Mesendoderm (in vitro differentiated cells): ENCODE data around the gene SH2D5.
A peak's percentile ranks its signal among the peaks of the same experiment; 100 is the strongest.

Experiments used
- DNase-seq: peaks from one replicate; pipeline ENCODE4 v3.0.0; 2013
- H2AK5ac ChIP-seq: 2 replicates; pipeline ENCODE4 v1.6.1; 2013; ENCODE audit warnings: low read length, inconsistent platforms
- H2BK120ac ChIP-seq: 2 replicates; pipeline ENCODE4 v1.6.1; 2013; ENCODE audit warnings: low read depth, mild to moderate bottlenecking, low read length, moderate library complexity, mixed read lengths
- H2BK15ac ChIP-seq: replicated peaks from 2 replicates; pipeline ENCODE4 v1.6.1; 2013; ENCODE audit warnings: low read depth, mild to moderate bottlenecking, moderate library complexity
- H2BK5ac ChIP-seq: 2 replicates; pipeline ENCODE4 v1.6.1; 2013; ENCODE audit warnings: low read length, inconsistent platforms
- H3K18ac ChIP-seq: 2 replicates; pipeline ENCODE4 v1.6.1; 2013; ENCODE audit warnings: mild to moderate bottlenecking, low read length, mixed read lengths
- H3K23ac ChIP-seq: one replicate; pipeline ENCODE4 v1.6.1; 2013; ENCODE audit warnings: low read length
- H3K27ac ChIP-seq: 2 replicates; pipeline ENCODE4 v1.5.1; 2013; ENCODE audit warnings: low read depth, mild to moderate bottlenecking, inconsistent platforms, low read length, moderate library complexity
- H3K27me3 ChIP-seq: 2 replicates; pipeline ENCODE4 v1.6.1; 2013; ENCODE audit warnings: low read length, control low read depth, mild to moderate bottlenecking, inconsistent platforms; ENCODE audit not compliant: insufficient read depth, poor library complexity
- H3K36me3 ChIP-seq: 2 replicates; pipeline ENCODE4 v1.6.1; 2013; ENCODE audit warnings: low read length, inconsistent platforms; ENCODE audit not compliant: control insufficient read depth, insufficient read depth
- H3K4ac ChIP-seq: one replicate; pipeline ENCODE4 v1.6.1; 2013; ENCODE audit warnings: low read depth, mild to moderate bottlenecking, low read length, moderate library complexity
- H3K4me1 ChIP-seq: 2 replicates; pipeline ENCODE4 v1.6.1; 2013; ENCODE audit warnings: low read depth, low read length, inconsistent platforms; ENCODE audit not compliant: control insufficient read depth
- H3K4me2 ChIP-seq: 2 replicates; pipeline ENCODE4 v1.6.1; 2013; ENCODE audit warnings: low read length
- H3K4me3 ChIP-seq: 2 replicates; pipeline ENCODE4 v1.5.1; 2013; ENCODE audit warnings: mild to moderate bottlenecking, low read length
- H3K56ac ChIP-seq: one replicate; pipeline ENCODE4 v1.6.1; 2013; ENCODE audit warnings: low read length
- H3K79me1 ChIP-seq: 2 replicates; pipeline ENCODE4 v1.6.1; 2013; ENCODE audit warnings: low read length, inconsistent platforms
- H3K79me2 ChIP-seq: 2 replicates; pipeline ENCODE4 v1.6.1; 2013; ENCODE audit warnings: mild to moderate bottlenecking, low read length; ENCODE audit not compliant: control insufficient read depth, insufficient read depth
- H3K9ac ChIP-seq: 2 replicates; pipeline ENCODE4 v1.6.1; 2013; ENCODE audit warnings: low read length, inconsistent platforms
- H4K5ac ChIP-seq: one replicate; pipeline ENCODE4 v1.6.1; 2013; ENCODE audit warnings: low read length
- H4K8ac ChIP-seq: one replicate; pipeline ENCODE4 v1.6.1; 2013; ENCODE audit warnings: low read depth, mild to moderate bottlenecking, control low read depth, low read length, moderate library complexity
- WGBS: extraction: QIAGEN DNeasy Blood & Tissue Kit; methylation state at CpG from one replicate; pipeline ENCODE4 v1.1.7; 2013; ENCODE audit warnings: low lambda C conversion rate, missing lambda C conversion rate; ENCODE audit not compliant: insufficient coverage; ENCODE audit errors: extremely low coverage; 5-methylcytosine and 5-hydroxymethylcytosine counted together

Gene SH2D5

GRCh38 chr1:20708891-20709290 lies 23.6 kb downstream of the SH2D5 start:
- no peak for DNase-seq
- Histone ChIP-seq H2BK5ac (no peak overlapping the region), H3K27me3 (no peaks in the 10 kb centered on the region), H2AK5ac (no peak overlapping the region), H3K9ac (no peak overlapping the region), H3K4ac (no peak overlapping the region), H3K79me2 (no peaks in the 10 kb centered on the region), H3K4me3 (no peak overlapping the region), H3K18ac (no peak overlapping the region), H3K36me3 (no peaks in the 10 kb centered on the region), H2BK15ac (no peak overlapping the region), H2BK120ac (no peak overlapping the region), H3K27ac (no peak overlapping the region), H3K56ac (no peak overlapping the region), H4K8ac (no peak overlapping the region), H3K4me1 (no peaks in the 10 kb centered on the region), H3K4me2 (no peak overlapping the region), H4K5ac (no peak overlapping the region), H3K23ac (no peak overlapping the region), H3K79me1 (no peaks in the 10 kb centered on the region)
- WGBS: no CpG with 5 or more reads among the region's 5 CpGs

DNA sequence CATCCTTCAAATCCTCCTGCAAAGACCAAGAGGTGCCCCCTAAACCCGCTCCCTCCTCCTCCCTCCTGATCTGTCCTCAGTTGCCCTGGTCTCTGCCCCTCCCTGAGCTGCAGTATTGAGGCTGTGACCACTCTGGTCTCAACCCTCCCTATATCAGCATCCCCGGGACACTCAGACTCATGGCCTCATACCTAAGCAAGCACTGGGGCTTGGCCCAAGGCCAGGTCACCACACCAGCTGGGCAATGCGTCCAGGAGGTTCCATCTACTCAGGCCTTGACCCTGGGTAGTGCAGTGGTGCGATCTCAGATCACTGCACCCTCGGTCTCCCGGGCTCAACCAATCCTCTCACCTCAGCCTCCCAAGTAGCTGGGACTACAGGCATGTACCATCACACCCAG lies 24.4 kb downstream of the SH2D5 start:
- Histone ChIP-seq H3K4me1 (no peaks in the 10 kb centered on the region), H2BK120ac (no peak overlapping the region), H2BK15ac (no peak overlapping the region), H3K4me2 (no peak overlapping the region), H2BK5ac (no peak overlapping the region), H2AK5ac (no peak overlapping the region), H3K79me2 (no peaks in the 10 kb centered on the region), H4K5ac (no peak overlapping the region), H3K79me1 (no peaks in the 10 kb centered on the region), H3K18ac (no peak overlapping the region), H3K27me3 (no peaks in the 10 kb centered on the region), H3K9ac (no peak overlapping the region), H3K27ac (no peak overlapping the region), H3K36me3 (no peaks in the 10 kb centered on the region), H3K4ac (no peak overlapping the region), H3K4me3 (no peak overlapping the region), H3K23ac (no peak overlapping the region), H3K56ac (no peak overlapping the region), H4K8ac (no peak overlapping the region)
- WGBS: no CpG with 5 or more reads among the region's 6 CpGs
- no peak for DNase-seq

- Histone ChIP-seq H3K23ac (no peak overlapping the region), H3K56ac (no peak overlapping the region), H2BK5ac (no peak overlapping the region), H2BK120ac (no peak overlapping the region), H2AK5ac (no peak overlapping the region), H4K8ac (no peak overlapping the region), H3K4me3 (no peak overlapping the region), H3K79me2 (no peaks in the 10 kb centered on the region), H3K36me3 (no peaks in the 10 kb centered on the region), H3K4ac (no peak overlapping the region), H2BK15ac (no peak overlapping the region), H3K79me1 (no peaks in the 10 kb centered on the region), H3K27me3 (no peaks in the 10 kb centered on the region), H3K4me2 (no peak overlapping the region), H3K4me1 (no peaks in the 10 kb centered on the region), H3K18ac (no peak overlapping the region), H4K5ac (no peak overlapping the region), H3K9ac (no peak overlapping the region), H3K27ac (no peak overlapping the region)
- no CpG with 5 or more reads among the region's 5 CpGs for WGBS
- DNase-seq: no peak
Measured at GRCh38 chr1:20706841-20707240, 25.7 kb downstream of the SH2D5 start.

- DNase-seq: peak; percentile 16
- Histone ChIP-seq H3K4me1 (no peaks in the 10 kb centered on the region), H2BK5ac (no peak overlapping the region), H3K4me2 (no peak overlapping the region), H3K56ac (no peak overlapping the region), H3K18ac (no peak overlapping the region), H2BK120ac (no peak overlapping the region), H3K4me3 (no peak overlapping the region), H2AK5ac (no peak overlapping the region), H4K5ac (no peak overlapping the region), H2BK15ac (no peak overlapping the region), H3K27ac (no peak overlapping the region), H3K36me3 (no peaks in the 10 kb centered on the region), H3K23ac (no peak overlapping the region), H3K9ac (no peak overlapping the region), H3K79me1 (no peaks in the 10 kb centered on the region), H4K8ac (no peak overlapping the region), H3K27me3 (no peaks in the 10 kb centered on the region), H3K79me2 (no peaks in the 10 kb centered on the region), H3K4ac (no peak overlapping the region)
- WGBS: no CpG with 5 or more reads among the region's 15 CpGs
Measured at GRCh38 chr1:20705203-20705755, 27.2 kb downstream of the SH2D5 start.

DNA sequence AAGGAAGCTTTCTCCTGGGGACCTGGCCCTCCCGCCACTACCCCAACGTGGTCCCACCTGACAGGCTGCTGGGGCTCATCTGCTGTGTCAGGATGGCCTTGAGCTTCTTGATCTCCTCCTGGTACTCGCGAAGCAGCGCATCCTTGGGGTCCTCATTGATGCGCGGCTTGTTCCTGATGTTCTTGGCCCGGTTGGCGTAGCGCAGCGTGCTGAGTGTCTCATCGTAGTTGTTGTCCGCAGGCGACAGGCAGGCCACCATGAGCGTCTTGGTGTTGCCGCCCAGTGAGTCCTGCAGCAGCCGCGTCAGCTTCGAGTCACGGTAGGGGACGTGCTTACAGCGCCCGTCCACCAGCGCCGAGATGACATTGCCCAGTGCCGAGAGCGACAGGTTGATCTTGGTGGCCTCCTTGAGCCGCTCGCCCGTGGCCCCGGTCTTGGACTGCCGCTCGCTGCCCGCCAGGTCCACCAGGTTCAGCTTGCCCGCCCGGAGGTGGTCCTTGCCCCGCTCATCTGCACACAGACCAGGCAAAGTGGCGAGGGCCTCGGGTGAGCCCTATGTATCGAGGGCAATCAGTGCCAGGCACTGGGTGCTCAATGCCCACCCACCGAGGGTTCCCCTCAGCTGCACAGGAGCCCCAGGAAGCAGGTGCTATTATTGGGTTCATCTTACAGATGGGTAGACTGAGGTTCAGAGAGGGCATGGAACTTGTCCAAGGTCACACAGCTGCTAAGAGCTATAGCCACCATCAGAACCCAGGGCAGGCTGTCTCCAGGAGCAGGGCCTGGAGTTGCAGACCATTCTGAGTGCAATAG lies 27.9 kb downstream of the SH2D5 start:
- no peaks in the 10 kb centered on the region for H3K36me3 ChIP-seq
- no peaks in the 10 kb centered on the region for H3K4me1 ChIP-seq
- no peak overlapping the region for H3K9ac ChIP-seq
- no peaks in the 10 kb centered on the region for H3K79me1 ChIP-seq
- no peak for DNase-seq
- H2BK120ac ChIP-seq: no peak overlapping the region
- no peak overlapping the region for H3K18ac ChIP-seq
- H3K56ac ChIP-seq: no peak overlapping the region
- H2BK15ac ChIP-seq: no peak overlapping the region
- no peak overlapping the region for H3K23ac ChIP-seq
- H3K27ac ChIP-seq: no peak overlapping the region
- H4K8ac ChIP-seq: no peak overlapping the region
- no CpG with 5 or more reads among the region's 41 CpGs for WGBS
- no peaks in the 10 kb centered on the region for H3K79me2 ChIP-seq
- no peak overlapping the region for H2AK5ac ChIP-seq
- no peak overlapping the region for H3K4me3 ChIP-seq
- H3K27me3 ChIP-seq: no peaks in the 10 kb centered on the region
- H4K5ac ChIP-seq: no peak overlapping the region
- H3K4me2 ChIP-seq: no peak overlapping the region
- no peak overlapping the region for H2BK5ac ChIP-seq
- no peak overlapping the region for H3K4ac ChIP-seq
